KMS-11 (cell line): ENCODE results near the gene MICA.
"Not testable (repeated sequence)": the region's sequence is repeated elsewhere in the genome, so short reads cannot be mapped to it uniquely, and the experiment has no call there.

Source experiments
- H2AFZ ChIP-seq: fragments of 200-600 bp; sonication (generic); 2 replicates; pipeline ENCODE4 v1.6.1; 2016; ENCODE audit warnings: antibody characterized with exemption, mixed run types, low read depth
- H3K27ac ChIP-seq: fragments of 200-600 bp; sonication (generic); 2 replicates; pipeline ENCODE4 v1.6.1; 2016; ENCODE audit warnings: mild to moderate bottlenecking, mixed run types
- H3K27me3 ChIP-seq: fragments of 200-600 bp; sonication (generic); 2 replicates; pipeline ENCODE4 v1.6.1; 2017; ENCODE audit warnings: mild to moderate bottlenecking, low read depth, mixed run types, moderate library complexity; ENCODE audit not compliant: insufficient read depth
- H3K36me3 ChIP-seq: fragments of 200-600 bp; sonication (generic); 2 replicates; pipeline ENCODE4 v1.6.1; 2017; ENCODE audit warnings: mild to moderate bottlenecking, mixed run types; ENCODE audit not compliant: insufficient read depth
- H3K4me1 ChIP-seq: fragments of 200-600 bp; sonication (generic); 2 replicates; pipeline ENCODE4 v1.6.1; 2016; ENCODE audit warnings: mild to moderate bottlenecking, low read depth, mixed run types; ENCODE audit not compliant: poor library complexity, severe bottlenecking
- H3K4me2 ChIP-seq: fragments of 200-600 bp; sonication (generic); 2 replicates; pipeline ENCODE4 v1.7.0; 2016; ENCODE audit warnings: mild to moderate bottlenecking, mixed run types
- H3K4me3 ChIP-seq: fragments of 200-600 bp; sonication (generic); IDR thresholded peaks from 2 replicates; pipeline ENCODE4 v1.6.1; 2017; ENCODE audit warnings: low read depth, low read length, mixed read lengths; ENCODE audit not compliant: insufficient read depth
- H3K79me2 ChIP-seq: fragments of 200-600 bp; sonication (generic); 2 replicates; pipeline ENCODE4 v1.6.1; 2016; ENCODE audit warnings: low read depth, mixed run types; ENCODE audit not compliant: insufficient read depth
- H3K9ac ChIP-seq: fragments of 200-600 bp; sonication (generic); 2 replicates; pipeline ENCODE4 v1.6.1; 2016; ENCODE audit warnings: mild to moderate bottlenecking, mixed run types
- H4K20me1 ChIP-seq: fragments of 200-600 bp; sonication (generic); 2 replicates; pipeline ENCODE4 v1.6.1; 2016; ENCODE audit warnings: mild to moderate bottlenecking, mixed run types; ENCODE audit not compliant: insufficient read depth
- CTCF ChIP-seq: fragments of 200-600 bp; sonication (generic); conservative IDR thresholded peaks from 2 replicates; pipeline ENCODE4 v1.6.1; 2017; ENCODE audit warnings: low read depth, mild to moderate bottlenecking, antibody characterized with exemption, low read length, moderate library complexity, mixed read lengths

The MICA gene

GRCh38 chr6:31397153-31397499 is 6.3 kb upstream of the MICA start:
- peak; percentile 17; the same call in 1 of the 2 replicates for TF ChIP-seq CTCF
- not testable (repeated sequence) for H3K4me3 ChIP-seq, H3K79me2 ChIP-seq, H3K27me3 ChIP-seq, H3K36me3 ChIP-seq, H2AFZ ChIP-seq, H4K20me1 ChIP-seq, H3K27ac ChIP-seq, H3K9ac ChIP-seq
- Histone ChIP-seq H3K4me1 (peaks cover 36% of the 10 kb centered on the region), H3K4me2 (peak overlapping the region; percentile 53; the same call in 1 of the 2 replicates)

- no peak overlapping the region for H3K4me2 ChIP-seq
- no peak for TF ChIP-seq CTCF
- no peaks in the 10 kb centered on the region for H4K20me1 ChIP-seq
- H3K4me1 ChIP-seq: peaks cover 45% of the 10 kb centered on the region
- no peak overlapping the region for H2AFZ ChIP-seq
- H3K4me3 ChIP-seq: no peak overlapping the region
- no peak overlapping the region for H3K9ac ChIP-seq
- H3K27ac ChIP-seq: no peak overlapping the region
- H3K27me3 ChIP-seq: no peaks in the 10 kb centered on the region
- peaks cover 7% of the 10 kb centered on the region; the same call in 1 of the 2 replicates for H3K79me2 ChIP-seq
- no peaks in the 10 kb centered on the region for H3K36me3 ChIP-seq
Measured at GRCh38 chr6:31397901-31398525, 5.4 kb upstream of the MICA start.

GRCh38 chr6:31399589-31400466 is 3.6 kb upstream of the MICA start:
- Histone ChIP-seq H3K27me3 (no peaks in the 10 kb centered on the region), H2AFZ (peak overlapping the region; percentile 94), H3K36me3 (no peaks in the 10 kb centered on the region), H3K27ac (peak overlapping the region; percentile 55), H3K4me3 (no peak overlapping the region), H3K79me2 (peaks cover 7% of the 10 kb centered on the region; the same call in 1 of the 2 replicates), H3K9ac (peak overlapping the region; percentile 73; the same call in 1 of the 2 replicates), H4K20me1 (no peaks in the 10 kb centered on the region), H3K4me1 (peaks cover 46% of the 10 kb centered on the region), H3K4me2 (peak overlapping the region; percentile 91)
- TF ChIP-seq CTCF: peak; percentile 91

- H3K36me3 ChIP-seq: no peaks in the 10 kb centered on the region
- H3K4me1 ChIP-seq: peaks cover 46% of the 10 kb centered on the region
- H3K9ac ChIP-seq: peak overlapping the region; percentile 73; the same call in 1 of the 2 replicates
- H3K27ac ChIP-seq: peak overlapping the region; percentile 55
- H3K4me2 ChIP-seq: peak overlapping the region; percentile 91
- no peak for TF ChIP-seq CTCF
- peak overlapping the region; percentile 94 for H2AFZ ChIP-seq
- H4K20me1 ChIP-seq: no peaks in the 10 kb centered on the region
- H3K79me2 ChIP-seq: peaks cover 7% of the 10 kb centered on the region; the same call in 1 of the 2 replicates
- H3K27me3 ChIP-seq: no peaks in the 10 kb centered on the region
- H3K4me3 ChIP-seq: no peak overlapping the region
Measured at GRCh38 chr6:31400467-31401289, 2.7 kb upstream of the MICA start.
